ENCODE data around the gene REC114.
"Not testable (repeated sequence)": the region's sequence is repeated elsewhere in the genome, so short reads cannot be mapped to it uniquely, and the experiment has no call there.

The REC114 gene

DNA sequence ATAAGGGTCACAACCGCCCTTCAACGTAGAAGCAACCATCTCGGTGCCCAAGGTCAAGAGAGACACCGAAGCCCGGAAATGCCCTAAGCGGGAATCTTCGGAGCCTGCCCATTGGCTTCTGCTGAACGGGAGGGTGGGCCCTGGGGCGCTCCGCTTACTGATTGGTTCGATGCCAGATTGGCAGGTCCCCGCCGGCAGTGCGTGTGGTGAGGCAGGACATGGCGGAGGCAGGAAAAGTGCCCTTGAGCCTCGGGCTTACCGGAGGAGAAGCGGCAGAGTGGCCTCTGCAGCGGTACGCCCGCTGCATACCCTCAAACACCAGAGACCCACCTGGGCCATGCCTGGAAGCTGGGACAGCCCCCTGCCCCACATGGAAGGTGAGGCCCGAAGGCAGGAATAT is at the start of gene REC114:
Gene REC114 (plus strand): TSS at position 197 of the 400 bp plus-strand sequence. CDS start 22 bp downstream, at position 219.
- DNase-seq (ENCODE audit: low read depth), result no peak

DNA sequence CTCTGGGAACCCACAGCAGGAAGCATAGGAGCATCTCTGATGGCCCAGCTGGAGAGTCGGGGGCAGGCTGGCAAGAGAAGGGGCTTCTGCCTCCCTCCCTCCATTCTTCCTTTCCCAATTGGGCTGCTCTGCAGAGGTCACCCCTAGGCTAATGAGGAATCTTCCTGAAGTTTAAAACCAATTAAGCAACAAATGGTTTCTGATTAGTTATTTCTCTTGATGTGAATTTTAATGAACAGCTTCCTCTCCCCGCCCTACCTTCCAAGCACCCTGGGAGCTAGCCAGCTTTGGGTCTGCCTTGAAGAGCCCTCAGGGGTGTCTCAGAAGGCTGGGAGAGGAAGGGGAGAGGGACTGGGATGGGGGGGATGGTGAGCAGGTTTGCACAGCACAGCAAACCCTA is 49.6 kb upstream of the REC114 start:
- no peak for DNase-seq (ENCODE audit: low read depth)

GRCh38 chr15:73394782-73395181 is 48.2 kb upstream of the REC114 start:
- no peak for DNase-seq (ENCODE audit: low read depth)

DNA sequence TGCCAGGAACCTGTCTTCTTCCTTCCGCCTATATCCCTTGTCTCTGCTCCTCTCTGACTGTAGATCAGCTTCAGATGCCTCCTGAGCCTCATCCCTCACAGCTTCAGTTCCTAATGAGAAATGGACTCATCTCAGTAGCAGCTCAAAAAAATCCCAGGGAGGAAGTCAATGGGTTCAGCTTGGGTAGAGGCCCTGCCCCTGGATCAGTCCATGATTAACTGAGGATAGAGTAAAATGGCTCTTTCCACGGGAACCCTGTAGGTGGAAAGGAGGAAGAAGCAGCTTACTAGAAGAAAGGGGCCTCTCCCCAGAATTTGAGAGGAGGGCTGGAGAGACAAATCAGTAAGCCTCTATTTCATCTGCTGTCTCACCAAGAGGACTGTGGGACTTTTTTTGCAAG is 47.3 kb upstream of the REC114 start:
- no peak for DNase-seq (ENCODE audit: low read depth)

DNA sequence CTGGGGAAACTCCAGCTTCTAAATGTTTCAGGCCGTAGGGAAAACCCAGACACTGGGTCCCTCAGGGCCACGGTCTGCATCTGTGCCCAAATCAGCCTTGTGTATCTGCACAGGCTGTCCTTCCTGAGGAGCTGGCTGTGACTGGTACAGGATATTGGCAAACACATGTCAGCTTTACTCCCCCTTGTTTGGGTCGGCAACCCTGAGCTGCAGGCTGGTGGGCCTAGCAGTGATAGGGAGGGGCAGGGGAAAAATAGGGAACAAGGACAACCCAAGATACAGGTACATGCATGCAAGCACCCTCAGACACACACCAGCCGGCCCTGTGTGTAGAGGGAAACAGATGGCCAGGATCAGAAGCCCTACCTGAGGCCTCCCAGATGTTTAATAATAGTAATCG is 45.5 kb upstream of the REC114 start:
- DNase-seq (ENCODE audit: low read depth), result no peak

GRCh38 chr15:73398861-73399260 is 44.1 kb upstream of the REC114 start:
- DNase-seq (ENCODE audit: low read depth), result no peak

DNA sequence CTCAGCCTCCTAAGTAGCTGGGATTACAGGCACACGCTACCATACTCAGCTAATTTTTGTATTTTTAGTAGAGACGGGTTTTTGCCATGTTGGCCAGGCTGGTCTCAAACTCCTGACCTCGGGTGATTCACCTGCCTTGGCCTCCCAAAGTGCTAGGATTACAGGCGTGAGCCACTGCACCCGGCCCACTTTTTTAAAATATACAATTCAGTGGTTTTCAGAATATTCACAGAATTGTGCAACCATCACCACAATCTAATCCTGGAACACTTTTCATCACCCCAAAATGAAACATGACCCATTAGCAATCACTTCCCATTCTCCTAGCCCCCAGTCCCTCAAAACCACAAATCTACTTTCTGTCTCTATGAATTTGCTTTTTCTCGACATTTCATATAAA is 42.7 kb upstream of the REC114 start:
- DNase-seq (ENCODE audit: low read depth), result not testable (repeated sequence)

DNA sequence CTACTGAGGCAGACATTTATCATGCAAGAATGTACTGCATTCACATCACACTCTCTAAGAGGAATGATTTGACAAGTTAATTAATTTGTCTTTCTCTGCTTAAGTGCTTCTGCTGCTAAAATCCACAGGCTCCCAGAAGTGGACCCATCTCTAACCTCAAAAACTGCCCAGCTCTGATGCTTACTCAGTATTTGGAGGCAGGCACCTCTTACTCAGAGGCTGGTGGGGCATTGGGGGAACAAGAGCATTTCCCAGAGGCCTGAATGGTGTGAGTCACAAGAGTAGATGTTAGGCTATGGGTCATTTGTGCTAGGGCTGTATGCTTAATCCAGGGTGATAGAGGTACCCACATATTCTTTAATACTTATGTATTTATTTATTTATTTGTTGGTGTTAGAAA is 39.8 kb upstream of the REC114 start:
- no peak for DNase-seq (ENCODE audit: low read depth)

DNA sequence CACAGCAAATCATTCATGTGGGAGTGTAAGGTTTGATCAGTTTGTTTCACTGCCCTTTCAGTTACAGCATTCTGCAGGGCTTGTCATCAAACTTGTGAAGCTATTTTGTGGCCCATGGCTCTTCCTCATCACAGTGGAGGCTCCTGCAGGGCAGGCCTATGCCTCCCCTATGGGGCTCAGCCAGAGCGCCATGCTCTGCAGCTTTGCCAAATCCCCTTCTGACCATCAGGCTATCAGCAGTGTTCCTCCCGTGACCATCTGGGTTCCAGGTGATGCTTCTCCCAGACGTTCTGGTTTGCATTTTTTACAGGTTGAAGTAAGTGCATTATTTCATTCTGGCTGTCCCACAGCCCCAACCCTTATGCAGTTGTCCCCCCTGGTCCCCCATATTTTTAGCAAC is 28.1 kb upstream of the REC114 start:
- DNase-seq (ENCODE audit: low read depth), result no peak

GRCh38 chr15:73424506-73424905 is 18.5 kb upstream of the REC114 start:
- DNase-seq (ENCODE audit: low read depth), result no peak

- no peak for DNase-seq (ENCODE audit: low read depth)
Observed at GRCh38 chr15:73425510-73425909, 17.5 kb upstream of the REC114 start.

DNA sequence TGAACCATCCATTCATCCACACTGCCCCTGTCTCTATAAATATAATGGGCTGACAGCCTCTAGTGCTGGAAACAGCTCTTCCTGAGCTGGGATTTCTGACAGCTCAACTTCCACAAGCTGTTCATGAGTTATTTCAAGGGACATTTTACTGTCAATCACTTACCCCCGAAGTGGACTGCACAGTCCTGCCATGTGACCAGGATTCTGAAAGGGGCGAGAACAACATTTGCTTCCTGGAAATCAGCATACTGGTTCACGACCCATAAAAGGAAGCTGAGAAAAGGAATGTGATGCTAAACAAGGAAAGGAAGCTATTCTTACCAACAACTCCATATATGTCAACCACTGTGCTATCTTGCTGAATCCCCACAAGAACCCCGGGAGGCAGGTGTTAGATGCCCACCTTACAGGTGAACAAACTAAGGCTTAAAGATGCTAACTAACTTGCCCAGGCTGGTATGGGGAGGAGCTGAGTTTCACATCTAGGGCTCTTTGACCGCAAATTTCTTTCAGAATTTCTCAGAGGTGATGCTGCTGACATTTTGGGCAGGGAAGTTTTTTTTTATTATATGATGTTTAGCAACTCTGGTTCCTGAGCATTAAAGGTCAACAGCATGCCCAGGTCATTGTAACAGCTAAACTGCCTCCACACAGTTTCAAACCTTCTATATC is 16.5 kb upstream of the REC114 start:
- DNase-seq (ENCODE audit: low read depth), result no peak

- DNase-seq (ENCODE audit: low read depth), result not testable (repeated sequence)
Observed at GRCh38 chr15:73431329-73431728, 11.6 kb upstream of the REC114 start.

- DNase-seq (ENCODE audit: low read depth), result no peak
Observed at GRCh38 chr15:73433873-73434272, 9.1 kb upstream of the REC114 start.

- DNase-seq (ENCODE audit: low read depth), result no peak
Observed at GRCh38 chr15:73436613-73437012, 6.4 kb upstream of the REC114 start.

- DNase-seq (ENCODE audit: low read depth), result no peak
Observed at GRCh38 chr15:73437543-73438109, 5.3 kb upstream of the REC114 start.

DNA sequence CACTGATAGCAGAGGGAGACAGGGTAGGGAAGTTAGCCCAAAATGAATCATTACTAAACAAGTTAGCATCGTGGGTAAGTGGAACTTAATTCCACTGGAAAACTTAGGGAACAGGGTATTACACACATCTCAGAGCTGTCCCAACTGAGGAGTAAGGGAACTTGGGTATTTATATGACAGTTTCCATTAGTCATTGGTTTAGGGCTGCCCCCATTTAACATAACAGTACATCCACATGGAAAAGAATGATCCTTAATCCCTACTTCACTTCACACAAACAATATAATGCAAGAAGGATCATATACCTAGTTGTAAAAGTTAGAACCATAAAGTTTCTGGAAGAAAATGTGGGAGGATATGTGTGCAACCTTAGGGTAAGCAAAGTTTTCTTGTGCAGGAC is 4.3 kb upstream of the REC114 start:
- DNase-seq (ENCODE audit: low read depth), result no peak

GRCh38 chr15:73440571-73440970 is 2.4 kb upstream of the REC114 start:
- no peak for DNase-seq (ENCODE audit: low read depth)

GRCh38 chr15:73442421-73442820 is 543 bp upstream of the REC114 start:
- DNase-seq (ENCODE audit: low read depth), result no peak

GRCh38 chr15:73447471-73447870 is 4.5 kb downstream of the REC114 start:
- not testable (repeated sequence) for DNase-seq (ENCODE audit: low read depth)

GRCh38 chr15:73448158-73448758 is 5.3 kb downstream of the REC114 start:
- not testable (repeated sequence) for DNase-seq (ENCODE audit: low read depth)

DNA sequence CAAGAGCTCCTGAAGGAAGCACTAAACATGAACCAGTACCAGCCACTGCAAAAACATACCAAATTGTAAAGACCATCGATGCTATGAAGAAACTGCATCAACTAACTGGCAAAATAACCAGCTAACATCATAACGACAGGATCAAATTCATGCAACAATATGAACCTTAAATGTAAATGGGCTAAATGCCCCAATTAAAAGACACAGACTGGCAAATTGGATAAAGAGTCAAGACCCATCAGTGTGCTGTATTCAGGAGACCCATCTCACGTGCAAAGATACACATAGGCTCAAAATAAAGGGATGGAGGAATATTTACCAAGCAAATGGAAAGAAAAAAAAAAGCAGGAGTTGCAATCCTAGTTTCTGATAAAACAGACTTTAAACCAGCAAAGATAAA is 7.0 kb downstream of the REC114 start:
- not testable (repeated sequence) for DNase-seq (ENCODE audit: low read depth)

GRCh38 chr15:73454096-73454495 is 11.1 kb downstream of the REC114 start:
- no peak for DNase-seq (ENCODE audit: low read depth)

DNA sequence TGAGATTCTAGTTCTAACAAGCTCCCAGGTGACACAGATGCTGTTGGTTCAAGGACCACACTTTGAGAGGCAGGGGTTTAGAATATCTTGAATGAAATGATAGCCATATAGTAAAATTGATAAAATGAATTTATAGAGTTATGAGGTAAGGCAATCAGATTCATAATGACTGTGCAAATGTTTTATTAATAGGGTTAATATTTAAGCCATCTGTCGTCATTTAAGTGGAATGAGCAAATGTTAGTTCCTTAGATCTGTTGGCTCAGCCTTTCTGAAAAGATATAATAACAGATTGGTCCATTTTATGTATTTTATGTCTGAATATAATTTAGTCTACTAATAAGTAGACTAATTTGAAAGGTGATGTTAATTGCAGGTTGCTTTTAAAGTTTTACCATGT is 12.9 kb downstream of the REC114 start:
- DNase-seq (ENCODE audit: low read depth), result no peak
